CD4-positive, alpha-beta memory T cell (primary cell): ENCODE results near the gene CCDC126. TPM values are rescaled to one million over a fixed set of nuclear protein-coding genes. Genes with fewer than 3 reads are reported as not detected.

Experiments
- CTCF ChIA-PET: fragments of 350-600 bp; sonication (Branson Sonifier 250); formaldehyde crosslinking; loops from one replicate; lab custom pipeline; 2021; ENCODE audit warnings: inconsistent platforms; ENCODE audit not compliant: partially characterized antibody; lab: Charles Lee
- POLR2A ChIA-PET: fragments of 350-600 bp; sonication (Branson Sonifier 250); formaldehyde crosslinking; loops from one replicate; lab custom pipeline; 2021; ENCODE audit not compliant: partially characterized antibody; lab: Charles Lee
- DNase-seq, 5 donors: peaks; one replicate each; pipeline versions ENCODE4 v3.0.0 to v3.0.0-alpha.2; 2020 to 2022; ENCODE audit warnings: mixed read lengths in 1 of 5
- H3K27ac ChIP-seq: one replicate; pipeline ENCODE4 v1.7.0; 2013; ENCODE audit warnings: low read depth, low read length
- H3K27me3 ChIP-seq: 2 replicates; pipeline ENCODE4 v1.7.0; 2013; ENCODE audit warnings: mild to moderate bottlenecking, low read length, moderate library complexity; ENCODE audit not compliant: insufficient read depth
- H3K36me3 ChIP-seq: 2 replicates; pipeline ENCODE4 v1.7.0; 2013; ENCODE audit warnings: mild to moderate bottlenecking, low read length, moderate library complexity; ENCODE audit not compliant: insufficient read depth
- H3K4me1 ChIP-seq: 2 replicates; pipeline ENCODE4 v1.7.0; 2013; ENCODE audit warnings: mild to moderate bottlenecking, low read length, moderate library complexity; ENCODE audit not compliant: insufficient read depth
- H3K4me3 ChIP-seq, 2 donors: one replicate each; pipeline ENCODE4 v1.7.0; 2013; ENCODE audit warnings: low read length in 2 of 2, mild to moderate bottlenecking in 1 of 2
- H3K9me3 ChIP-seq, 2 donors: one replicate each; pipeline ENCODE4 v1.7.0; 2013; ENCODE audit warnings: low read length in 2 of 2, control low read depth in 1 of 2; ENCODE audit not compliant: control insufficient read depth in 1 of 2
- H3K27ac Mint-ChIP-seq, 7 donors: one replicate each; pipeline ENCODE4 v1.8.0; 2020 to 2021; ENCODE audit warnings: mixed read lengths in 7 of 7, mild to moderate bottlenecking in 6 of 7, inconsistent platforms in 3 of 7, moderate library complexity in 3 of 7
- H3K27me3 Mint-ChIP-seq, 2 donors: one replicate each; pipeline ENCODE4 v1.8.0; 2020 to 2021; ENCODE audit warnings: mixed read lengths in 2 of 2
- H3K36me3 Mint-ChIP-seq, 2 donors: one replicate each; pipeline ENCODE4 v1.8.0; 2020 to 2021; ENCODE audit warnings: mixed read lengths in 2 of 2, inconsistent platforms in 1 of 2, mild to moderate bottlenecking in 1 of 2
- H3K4me1 Mint-ChIP-seq, 4 donors: one replicate each; pipeline ENCODE4 v1.8.0; 2020 to 2021; ENCODE audit warnings: mixed read lengths in 4 of 4, mild to moderate bottlenecking in 1 of 4
- H3K4me3 Mint-ChIP-seq, 8 donors: one replicate each; pipeline ENCODE4 v1.8.0; 2020 to 2021; ENCODE audit warnings: mixed read lengths in 8 of 8, mild to moderate bottlenecking in 7 of 8, moderate library complexity in 6 of 8, inconsistent platforms in 3 of 8
- H3K9me3 Mint-ChIP-seq, 8 donors: one replicate each; pipeline ENCODE4 v1.8.0; 2020 to 2021; ENCODE audit warnings: mixed read lengths in 8 of 8, mild to moderate bottlenecking in 5 of 8, inconsistent platforms in 3 of 8, moderate library complexity in 1 of 8
- intact Hi-C: fragments of 100-400 bp; cut with micrococcal nuclease; formaldehyde crosslinking; loops from one replicate; pipeline ENCODE4 v1.15.1; 2023
- polyA plus RNA-seq, 2 donors: library from polyadenylated mRNA; unstranded; fragments of 300-500 nt; fragmentation: Illumina TruSeq; gene quantifications; one replicate each; pipeline ENCODE4 v1.2.3, GENCODE V29; 2021
- total RNA-seq, 2 experiments: library from RNA; stranded (reverse); gene quantifications; one replicate each; pipeline ENCODE4 v1.2.3, GENCODE V29; 2021

Gene CCDC126
- total and polyA plus RNA-seq, 4 experiments from 2014 or later: 11.9 to 22.0 (median 16.6) TPM

- no peaks in the 10 kb centered on the region for H3K9me3 Mint-ChIP-seq
- no peak overlapping the region for H3K27ac Mint-ChIP-seq
- peaks cover 0 to 2% of the 10 kb centered on the region in 2 donors for H3K27me3 Mint-ChIP-seq
These were observed 11.0 kb upstream of the CCDC126 start for GRCh38 chr7:23586159-23586558.

GRCh38 chr7:23590529-23590928 is 6.7 kb upstream of the CCDC126 start:
- no peak overlapping the region for H3K4me3 Mint-ChIP-seq
- Histone ChIP-seq H3K27me3 (no peaks in the 10 kb centered on the region), H3K36me3 (no peaks in the 10 kb centered on the region), H3K4me3 (no peak overlapping the region), H3K4me1 (no peaks in the 10 kb centered on the region), H3K27ac (no peak overlapping the region), H3K9me3 (no peaks in the 10 kb centered on the region)
- H3K27ac Mint-ChIP-seq: no peak overlapping the region
- H3K4me1 Mint-ChIP-seq: no peaks in the 10 kb centered on the region
- H3K27me3 Mint-ChIP-seq: peaks cover 0 to 2% of the 10 kb centered on the region in 2 donors
- no peaks in the 10 kb centered on the region for H3K36me3 Mint-ChIP-seq
- no peak for DNase-seq
- no peaks in the 10 kb centered on the region for H3K9me3 Mint-ChIP-seq
- CTCF ChIA-PET: interaction anchor here (1.9 kb wide), 1 partner anchor 20 kb away, joined by 5 read pairs; no protein-coding TSS in a partner anchor
- POLR2A ChIA-PET: no interaction called here
- intact Hi-C loops: loop anchor here (10.0 kb wide), 1 partner anchor 576 kb away; the partner anchor contains the start of gene HYCC1

More at GRCh38 chr7:23586159-23586558, 11.0 kb upstream of the CCDC126 start:
- no peak overlapping the region for H3K4me3 Mint-ChIP-seq
- no peaks in the 10 kb centered on the region for H3K27me3 ChIP-seq
- no peak overlapping the region for H3K4me3 ChIP-seq
- H3K36me3 ChIP-seq: no peaks in the 10 kb centered on the region
- no peak overlapping the region for H3K27ac ChIP-seq
- DNase-seq: no peak
- no peaks in the 10 kb centered on the region for H3K4me1 Mint-ChIP-seq
- no peaks in the 10 kb centered on the region for H3K4me1 ChIP-seq
- POLR2A ChIA-PET: no interaction called here
- CTCF ChIA-PET: no interaction called here
- H3K36me3 Mint-ChIP-seq: no peaks in the 10 kb centered on the region
- H3K9me3 ChIP-seq: no peaks in the 10 kb centered on the region
- intact Hi-C loops: no loop called here

GRCh38 chr7:23593706-23594105 is 3.5 kb upstream of the CCDC126 start:
- Histone ChIP-seq H3K27me3 (no peaks in the 10 kb centered on the region), H3K36me3 (no peaks in the 10 kb centered on the region), H3K27ac (no peak overlapping the region), H3K4me3 (no peak overlapping the region), H3K9me3 (no peaks in the 10 kb centered on the region), H3K4me1 (peaks cover 10% of the 10 kb centered on the region)
- intact Hi-C loops: loop anchor here (10.0 kb wide), 1 partner anchor 579 kb away; the partner anchor contains the start of gene HYCC1
- no peaks in the 10 kb centered on the region for H3K9me3 Mint-ChIP-seq
- ChIA-PET CTCF (no interaction called here), POLR2A (no interaction called here)
- peaks cover 0 to 3% of the 10 kb centered on the region in 2 donors for H3K36me3 Mint-ChIP-seq
- H3K4me1 Mint-ChIP-seq: peaks cover 8 to 14% (median 11%) of the 10 kb centered on the region in 4 donors
- no peak overlapping the region for H3K4me3 Mint-ChIP-seq
- DNase-seq: no peak
- peaks cover 0 to 2% of the 10 kb centered on the region in 2 donors for H3K27me3 Mint-ChIP-seq
- no peak overlapping the region for H3K27ac Mint-ChIP-seq

- H3K27me3 ChIP-seq: no peaks in the 10 kb centered on the region
- POLR2A ChIA-PET: no interaction called here
These were observed 2.1 kb upstream of the CCDC126 start for GRCh38 chr7:23594879-23595604.

GRCh38 chr7:23598296-23598695 is 1.1 kb downstream of the CCDC126 start:
- peak overlapping the region; percentile 86 to 96 (median 92) for H3K4me3 Mint-ChIP-seq
- ChIA-PET CTCF (interaction anchor here (0.7 to 2.7 kb wide), 7 partner anchors 51 to 1495 kb away, joined by 3 to 17 read pairs (median 4); no protein-coding TSS in a partner anchor), POLR2A (interaction anchor here (1.0 to 2.9 kb wide), 5 partner anchors 51 to 1527 kb away, joined by 3 to 17 read pairs (median 7); partner anchors contain the start of genes CYCS and FAM221A)
- H3K27me3 Mint-ChIP-seq: no peaks in the 10 kb centered on the region
- no peak for DNase-seq
- H3K9me3 Mint-ChIP-seq: no peaks in the 10 kb centered on the region
- H3K9me3 ChIP-seq: no peaks in the 10 kb centered on the region
- H3K4me1 Mint-ChIP-seq: peaks cover 21 to 45% (median 41%) of the 10 kb centered on the region in 4 donors
- H3K27me3 ChIP-seq: no peaks in the 10 kb centered on the region
- peaks cover 19% of the 10 kb centered on the region for H3K4me1 ChIP-seq
- H3K4me3 ChIP-seq: peak overlapping the region in 1 of 2 donors; percentile 67
- peak overlapping the region; percentile 43 to 91 (median 88) for H3K27ac Mint-ChIP-seq
- intact Hi-C loops: loop anchor here (10.0 kb wide), 1 partner anchor 583 kb away; the partner anchor contains the start of gene HYCC1
- H3K36me3 ChIP-seq: no peaks in the 10 kb centered on the region
- peaks cover 0 to 3% of the 10 kb centered on the region in 2 donors for H3K36me3 Mint-ChIP-seq
- H3K27ac ChIP-seq: peak overlapping the region; percentile 79

More at GRCh38 chr7:23594879-23595604, 2.1 kb upstream of the CCDC126 start:
- H3K4me3 Mint-ChIP-seq: peak overlapping the region in 1 of 8 donors; percentile 40
- no peak for DNase-seq
- Histone ChIP-seq H3K27ac (no peak overlapping the region), H3K36me3 (no peaks in the 10 kb centered on the region), H3K4me1 (peaks cover 19% of the 10 kb centered on the region), H3K4me3 (no peak overlapping the region), H3K9me3 (no peaks in the 10 kb centered on the region)
- H3K27me3 Mint-ChIP-seq: no peaks in the 10 kb centered on the region
- H3K9me3 Mint-ChIP-seq: no peaks in the 10 kb centered on the region
- CTCF ChIA-PET: interaction anchor here (1.0 to 1.3 kb wide), 4 partner anchors 85 to 117 kb away, joined by 3 to 4 read pairs (median 3); partner anchors contain the start of gene FAM221A
- peaks cover 0 to 3% of the 10 kb centered on the region in 2 donors for H3K36me3 Mint-ChIP-seq
- intact Hi-C loops: loop anchor here (10.0 kb wide), 1 partner anchor 580 kb away; the partner anchor contains the start of gene HYCC1
- H3K4me1 Mint-ChIP-seq: peaks cover 12 to 25% (median 22%) of the 10 kb centered on the region in 4 donors
- H3K27ac Mint-ChIP-seq: no peak overlapping the region

GRCh38 chr7:23600236-23600635 is 3.1 kb downstream of the CCDC126 start:
- Histone ChIP-seq H3K9me3 (no peaks in the 10 kb centered on the region), H3K4me1 (peaks cover 19% of the 10 kb centered on the region), H3K4me3 (no peak overlapping the region), H3K27me3 (no peaks in the 10 kb centered on the region), H3K27ac (no peak overlapping the region), H3K36me3 (no peaks in the 10 kb centered on the region)
- Mint-ChIP-seq H3K36me3 (peaks cover 3 to 5% of the 10 kb centered on the region in 2 donors), H3K9me3 (no peaks in the 10 kb centered on the region), H3K4me1 (peaks cover 25 to 49% (median 42%) of the 10 kb centered on the region in 4 donors), H3K4me3 (peak overlapping the region in 1 of 8 donors; percentile 5), H3K27ac (no peak overlapping the region), H3K27me3 (no peaks in the 10 kb centered on the region)
- no peak for DNase-seq
- intact Hi-C loops: no loop called here
- CTCF ChIA-PET: interaction anchor here (0.6 to 1.0 kb wide), 4 partner anchors 12 to 97 kb away, joined by 3 to 4 read pairs (median 4); partner anchors contain the start of gene FAM221A
- POLR2A ChIA-PET: interaction anchor here (0.9 kb wide), 1 partner anchor 1525 kb away, joined by 3 read pairs; no protein-coding TSS in a partner anchor
